Activated naive CD8-positive, alpha-beta T cell treated with anti-CD3 and anti-CD28 coated beads for 36 hours (primary cell): Measurements from ENCODE around the gene HMCN1. TPM values are rescaled to one million over a fixed set of nuclear protein-coding genes. Genes with fewer than 3 reads are reported as not detected.
A peak's percentile ranks its signal among the peaks of the same experiment; 100 is the strongest.

Source experiments
- DNase-seq: peaks from one replicate; pipeline ENCODE4 v3.0.0; 2021
- H3K27ac Mint-ChIP-seq: one replicate; pipeline ENCODE4 v1.8.0; 2022; ENCODE audit warnings: mild to moderate bottlenecking, moderate library complexity, mixed read lengths
- H3K27me3 Mint-ChIP-seq: one replicate; pipeline ENCODE4 v1.8.0; 2022; ENCODE audit warnings: mild to moderate bottlenecking, mixed read lengths
- H3K36me3 Mint-ChIP-seq: one replicate; pipeline ENCODE4 v1.8.0; 2021; ENCODE audit warnings: mild to moderate bottlenecking, mixed read lengths
- H3K4me1 Mint-ChIP-seq: one replicate; pipeline ENCODE4 v1.8.0; 2021; ENCODE audit warnings: mixed read lengths
- H3K4me3 Mint-ChIP-seq: one replicate; pipeline ENCODE4 v1.8.0; 2022; ENCODE audit warnings: mild to moderate bottlenecking, moderate library complexity, mixed read lengths
- H3K9me3 Mint-ChIP-seq: one replicate; pipeline ENCODE4 v1.8.0; 2022; ENCODE audit warnings: mixed read lengths
- total RNA-seq, 2 experiments: library from RNA; stranded (reverse); gene quantifications; one replicate each; pipeline ENCODE4 v1.2.3, GENCODE V29; 2021

The HMCN1 gene
- total RNA-seq, 2 experiments from 2014 or later = 0.02 to 0.04 TPM

DNA sequence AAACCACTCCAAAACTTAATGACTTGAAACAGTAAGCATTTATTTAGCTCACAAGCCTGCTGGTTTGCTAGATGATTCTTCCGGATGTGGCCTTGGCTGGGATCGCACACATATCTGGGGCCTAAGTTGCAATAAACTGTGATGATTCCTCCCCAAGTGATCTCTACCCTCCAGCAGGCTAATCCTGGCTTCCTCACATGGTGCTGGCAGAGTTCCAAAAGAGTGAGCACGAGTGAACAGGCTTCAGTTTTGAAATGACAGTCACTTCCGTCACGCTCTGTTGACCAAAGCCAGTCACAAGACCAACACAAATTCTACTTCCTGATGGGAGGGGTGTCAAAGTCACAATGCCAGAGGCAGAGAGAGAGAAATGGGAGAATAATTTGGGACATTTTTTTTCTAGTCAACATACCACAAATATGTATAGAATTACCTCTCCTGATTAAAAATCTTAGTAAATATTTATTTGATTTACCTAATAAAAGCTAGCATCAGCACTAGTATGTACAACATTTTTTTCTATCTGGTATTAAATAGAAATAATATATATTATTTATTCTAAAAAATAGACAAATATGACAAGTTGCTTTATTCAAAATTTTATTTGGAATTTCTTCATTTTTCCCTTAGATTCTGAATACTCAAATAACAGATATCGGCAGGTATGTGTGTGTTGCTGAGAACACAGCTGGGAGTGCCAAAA, 348.2 kb downstream of the HMCN1 start:
- peak; percentile 18 for DNase-seq
- peaks cover 10% of the 10 kb centered on the region for H3K27me3 Mint-ChIP-seq
- no peaks in the 10 kb centered on the region for H3K36me3 Mint-ChIP-seq
- no peaks in the 10 kb centered on the region for H3K4me1 Mint-ChIP-seq
- H3K4me3 Mint-ChIP-seq = no peak overlapping the region
- no peak overlapping the region for H3K27ac Mint-ChIP-seq
- H3K9me3 Mint-ChIP-seq = no peaks in the 10 kb centered on the region

GRCh38 chr1:186086583-186086982, 352.4 kb downstream of the HMCN1 start:
- Mint-ChIP-seq H3K27me3 (peaks cover 9% of the 10 kb centered on the region), H3K36me3 (no peaks in the 10 kb centered on the region), H3K9me3 (no peaks in the 10 kb centered on the region), H3K4me3 (no peak overlapping the region), H3K27ac (no peak overlapping the region), H3K4me1 (no peaks in the 10 kb centered on the region)
- no peak for DNase-seq

DNA sequence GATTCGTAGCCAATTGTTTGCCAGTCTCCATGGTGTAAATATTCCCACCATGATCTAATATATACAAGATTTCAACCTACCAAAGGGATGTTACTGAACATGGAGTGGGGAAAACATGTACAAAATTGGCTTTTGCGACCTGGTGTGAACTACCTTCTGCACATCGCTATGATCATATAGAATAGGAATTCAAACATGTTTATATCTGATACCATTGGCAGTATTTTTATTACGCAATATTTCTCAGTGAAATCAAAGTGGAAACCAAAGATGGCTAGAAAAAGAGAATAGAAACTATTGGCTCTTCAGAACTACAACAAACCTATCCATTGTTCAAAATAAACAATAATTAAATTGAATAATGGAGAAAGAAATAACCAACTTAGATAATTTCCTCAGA, 355.7 kb downstream of the HMCN1 start:
- no peak overlapping the region for H3K4me3 Mint-ChIP-seq
- H3K27me3 Mint-ChIP-seq = peaks cover 15% of the 10 kb centered on the region
- no peaks in the 10 kb centered on the region for H3K9me3 Mint-ChIP-seq
- no peak for DNase-seq
- H3K27ac Mint-ChIP-seq = no peak overlapping the region
- no peaks in the 10 kb centered on the region for H3K36me3 Mint-ChIP-seq
- no peaks in the 10 kb centered on the region for H3K4me1 Mint-ChIP-seq

- DNase-seq = no peak
- no peak overlapping the region for H3K27ac Mint-ChIP-seq
- no peaks in the 10 kb centered on the region for H3K9me3 Mint-ChIP-seq
- no peak overlapping the region for H3K4me3 Mint-ChIP-seq
- peaks cover 18% of the 10 kb centered on the region for H3K27me3 Mint-ChIP-seq
- no peaks in the 10 kb centered on the region for H3K4me1 Mint-ChIP-seq
- no peaks in the 10 kb centered on the region for H3K36me3 Mint-ChIP-seq
Measured at GRCh38 chr1:186091222-186091720, 357.1 kb downstream of the HMCN1 start.

GRCh38 chr1:186093437-186093836, 359.2 kb downstream of the HMCN1 start:
- no peaks in the 10 kb centered on the region for H3K4me1 Mint-ChIP-seq
- no peaks in the 10 kb centered on the region for H3K36me3 Mint-ChIP-seq
- H3K4me3 Mint-ChIP-seq = no peak overlapping the region
- no peak for DNase-seq
- H3K9me3 Mint-ChIP-seq = no peaks in the 10 kb centered on the region
- peaks cover 19% of the 10 kb centered on the region for H3K27me3 Mint-ChIP-seq
- no peak overlapping the region for H3K27ac Mint-ChIP-seq

DNA sequence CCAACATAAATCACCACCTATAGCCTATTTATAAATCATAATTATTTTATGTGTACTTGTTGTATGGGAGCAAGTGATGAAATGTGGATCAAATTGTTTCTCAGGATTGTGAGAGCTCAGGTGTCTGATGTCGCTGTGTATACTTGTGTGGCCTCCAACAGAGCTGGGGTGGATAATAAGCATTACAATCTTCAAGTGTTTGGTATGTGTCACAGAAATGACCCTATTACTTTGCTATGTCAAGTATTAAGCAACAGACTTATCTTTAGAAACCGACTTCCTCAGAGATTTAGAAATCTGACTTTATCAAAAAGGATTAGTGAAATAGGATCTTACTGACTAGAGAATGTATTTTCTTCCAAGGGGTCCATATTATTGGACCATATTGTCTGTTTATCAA, 360.0 kb downstream of the HMCN1 start:
- H3K9me3 Mint-ChIP-seq = no peaks in the 10 kb centered on the region
- no peaks in the 10 kb centered on the region for H3K36me3 Mint-ChIP-seq
- no peak overlapping the region for H3K27ac Mint-ChIP-seq
- DNase-seq = no peak
- H3K4me1 Mint-ChIP-seq = no peaks in the 10 kb centered on the region
- H3K27me3 Mint-ChIP-seq = peaks cover 19% of the 10 kb centered on the region
- no peak overlapping the region for H3K4me3 Mint-ChIP-seq

DNA sequence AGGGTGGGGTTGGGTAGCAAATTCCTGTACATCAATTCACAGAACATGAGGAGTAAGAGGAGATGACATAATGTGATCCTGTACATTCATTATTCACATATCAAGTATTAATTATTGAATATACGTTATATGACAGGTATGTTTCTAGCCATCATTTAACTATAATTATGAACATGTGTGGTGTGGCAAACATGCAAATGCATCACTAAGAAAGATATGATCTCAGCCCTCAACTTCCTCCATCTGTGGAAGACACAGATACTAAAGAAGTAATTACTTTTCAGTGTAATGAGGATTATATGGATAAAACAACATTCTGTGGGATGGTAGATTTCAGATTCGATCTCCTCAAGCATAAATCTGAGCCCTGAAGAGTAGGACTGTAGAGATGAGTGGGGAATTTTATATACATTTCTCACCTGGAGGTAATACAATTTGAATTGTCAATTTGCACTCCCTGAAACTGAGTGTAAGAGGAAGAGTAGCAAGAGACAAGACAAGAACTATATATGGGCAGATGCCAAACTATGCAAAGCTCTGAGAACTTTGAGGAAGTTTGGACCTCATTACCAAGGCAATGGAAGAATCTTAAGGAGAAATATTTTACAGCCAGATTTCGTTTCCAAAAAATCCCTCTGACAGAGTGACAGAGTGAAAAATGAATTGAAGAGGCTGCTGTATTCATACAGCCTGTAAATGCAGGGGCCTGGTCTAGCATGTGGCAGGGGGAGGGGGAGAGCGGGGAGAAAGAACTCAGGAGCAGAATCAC, 365.3 kb downstream of the HMCN1 start:
- peaks cover 10% of the 10 kb centered on the region for H3K27me3 Mint-ChIP-seq

GRCh38 chr1:186102107-186102506, 367.9 kb downstream of the HMCN1 start:
- peaks cover 5% of the 10 kb centered on the region for H3K27me3 Mint-ChIP-seq
- H3K4me3 Mint-ChIP-seq = no peak overlapping the region
- no peak overlapping the region for H3K27ac Mint-ChIP-seq
- DNase-seq = no peak
- H3K36me3 Mint-ChIP-seq = no peaks in the 10 kb centered on the region
- no peaks in the 10 kb centered on the region for H3K4me1 Mint-ChIP-seq
- no peaks in the 10 kb centered on the region for H3K9me3 Mint-ChIP-seq

More for the DNA sequence above, 365.3 kb downstream of the HMCN1 start:
- Mint-ChIP-seq H3K9me3 (no peaks in the 10 kb centered on the region), H3K4me3 (no peak overlapping the region), H3K27ac (no peak overlapping the region), H3K4me1 (no peaks in the 10 kb centered on the region), H3K36me3 (no peaks in the 10 kb centered on the region)
- no peak for DNase-seq

DNA sequence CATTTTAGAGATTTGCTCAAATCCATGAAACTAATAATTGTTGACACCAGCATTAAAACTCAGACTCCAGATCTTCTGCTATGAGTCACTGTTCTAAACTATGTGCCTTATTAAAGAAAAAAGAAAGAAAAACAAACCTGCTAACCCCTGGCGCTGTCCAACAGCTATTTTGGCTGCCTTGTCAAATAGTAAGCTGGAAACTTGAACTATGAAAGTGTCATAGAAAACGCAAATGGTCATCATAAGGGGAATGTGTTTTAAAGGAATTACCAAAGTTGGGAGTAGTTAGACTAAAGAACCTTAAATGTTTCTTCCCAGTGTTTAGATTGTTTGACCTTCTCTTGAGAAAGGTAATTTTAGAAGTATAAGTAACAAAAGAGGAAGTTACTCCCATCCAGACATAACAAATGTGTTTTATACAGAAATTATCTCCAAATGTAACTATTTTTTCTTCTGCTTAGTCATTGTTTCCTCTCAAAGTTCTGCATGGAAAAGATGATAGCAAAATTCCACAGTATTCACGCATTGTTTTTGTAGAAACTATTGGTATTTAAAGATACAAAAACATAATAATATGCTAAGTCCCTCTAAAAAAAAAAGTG, 368.5 kb downstream of the HMCN1 start:
- Mint-ChIP-seq H3K4me1 (no peaks in the 10 kb centered on the region), H3K27me3 (peaks cover 5% of the 10 kb centered on the region), H3K4me3 (no peak overlapping the region), H3K36me3 (no peaks in the 10 kb centered on the region), H3K9me3 (no peaks in the 10 kb centered on the region), H3K27ac (no peak overlapping the region)
- no peak for DNase-seq

DNA sequence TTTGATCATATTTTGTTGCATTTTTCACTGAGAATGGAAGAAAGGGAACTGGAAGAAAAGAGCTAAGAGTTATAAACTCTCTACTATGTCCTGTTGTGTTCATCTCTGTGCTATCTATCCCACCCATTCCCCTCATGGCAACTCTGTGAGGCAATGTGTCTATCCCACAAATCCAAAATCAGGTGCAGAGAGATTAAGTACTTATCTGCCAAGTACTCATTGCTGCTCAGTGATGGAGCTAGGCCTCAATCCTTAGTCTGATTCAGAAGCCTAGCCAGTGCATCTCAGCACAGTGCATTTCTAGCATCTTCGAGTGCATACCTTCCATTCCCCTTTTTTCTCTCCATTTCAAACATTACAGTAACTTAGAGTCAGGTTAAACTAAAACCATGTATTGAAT, 370.3 kb downstream of the HMCN1 start:
- no peak for DNase-seq
- Mint-ChIP-seq H3K27ac (no peak overlapping the region), H3K36me3 (no peaks in the 10 kb centered on the region), H3K27me3 (no peaks in the 10 kb centered on the region), H3K9me3 (no peaks in the 10 kb centered on the region), H3K4me1 (no peaks in the 10 kb centered on the region), H3K4me3 (no peak overlapping the region)

- Mint-ChIP-seq H3K27ac (no peak overlapping the region), H3K4me3 (no peak overlapping the region), H3K27me3 (no peaks in the 10 kb centered on the region), H3K9me3 (no peaks in the 10 kb centered on the region), H3K4me1 (no peaks in the 10 kb centered on the region), H3K36me3 (no peaks in the 10 kb centered on the region)
- no peak for DNase-seq
Measured at GRCh38 chr1:186112280-186112679, 378.1 kb downstream of the HMCN1 start.

DNA sequence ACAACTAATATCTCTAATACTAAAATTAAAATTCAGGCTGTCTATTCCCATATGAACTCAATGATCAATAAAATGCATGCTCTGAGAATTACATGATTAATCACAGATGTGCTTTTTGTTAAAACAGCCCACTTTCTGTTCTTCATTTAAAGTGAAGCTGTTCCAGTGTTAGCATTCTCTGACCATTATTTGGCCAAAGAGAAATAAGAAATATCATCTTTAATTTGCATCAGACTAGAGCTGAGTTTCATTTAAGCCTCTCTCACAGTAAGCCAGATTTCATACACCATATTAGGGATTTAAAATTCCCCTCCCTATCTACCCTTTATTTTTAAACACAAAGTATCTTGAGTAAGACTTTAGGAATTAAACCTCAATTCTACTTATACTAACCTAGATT, 379.3 kb downstream of the HMCN1 start:
- Mint-ChIP-seq H3K9me3 (no peaks in the 10 kb centered on the region), H3K36me3 (no peaks in the 10 kb centered on the region), H3K4me3 (no peak overlapping the region), H3K27ac (no peak overlapping the region), H3K4me1 (no peaks in the 10 kb centered on the region), H3K27me3 (no peaks in the 10 kb centered on the region)
- DNase-seq = no peak

DNA sequence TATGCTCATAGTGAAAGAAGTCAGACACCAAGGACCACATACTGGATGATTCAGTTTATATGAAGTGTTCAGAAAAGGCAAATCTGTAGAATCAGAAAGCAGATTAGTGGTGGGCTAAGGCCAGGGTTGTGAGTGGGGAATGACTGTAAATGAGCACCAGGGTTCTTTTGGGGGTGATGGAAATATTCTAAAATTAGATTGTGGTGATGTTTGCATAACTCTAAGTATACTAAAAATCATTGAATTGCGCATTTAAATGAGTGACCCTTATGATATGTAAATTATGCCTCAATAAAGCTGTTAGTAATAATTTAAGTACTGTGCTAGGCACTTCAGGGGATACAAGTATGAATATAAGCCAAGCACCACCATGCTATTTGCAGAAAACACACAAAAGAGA, 384.5 kb downstream of the HMCN1 start:
- H3K4me1 Mint-ChIP-seq = no peaks in the 10 kb centered on the region
- no peak overlapping the region for H3K27ac Mint-ChIP-seq
- no peaks in the 10 kb centered on the region for H3K9me3 Mint-ChIP-seq
- no peak overlapping the region for H3K4me3 Mint-ChIP-seq
- no peak for DNase-seq
- H3K27me3 Mint-ChIP-seq = peaks cover 8% of the 10 kb centered on the region
- H3K36me3 Mint-ChIP-seq = no peaks in the 10 kb centered on the region

- Mint-ChIP-seq H3K36me3 (no peaks in the 10 kb centered on the region), H3K4me1 (no peaks in the 10 kb centered on the region), H3K4me3 (no peak overlapping the region), H3K9me3 (no peaks in the 10 kb centered on the region), H3K27ac (no peak overlapping the region), H3K27me3 (peaks cover 15% of the 10 kb centered on the region)
- no peak for DNase-seq
Measured at GRCh38 chr1:186122837-186123236, 388.6 kb downstream of the HMCN1 start.

GRCh38 chr1:186125035-186125434, 390.8 kb downstream of the HMCN1 start:
- no peaks in the 10 kb centered on the region for H3K36me3 Mint-ChIP-seq
- H3K4me3 Mint-ChIP-seq = no peak overlapping the region
- H3K27me3 Mint-ChIP-seq = peaks cover 15% of the 10 kb centered on the region
- no peaks in the 10 kb centered on the region for H3K9me3 Mint-ChIP-seq
- H3K4me1 Mint-ChIP-seq = no peaks in the 10 kb centered on the region
- DNase-seq = no peak
- H3K27ac Mint-ChIP-seq = no peak overlapping the region
